Central memory CD4-positive, alpha-beta T cell (primary cell): ENCODE data around the gene PTHLH.

ENCODE experiments used
- DNase-seq: peaks from one replicate; pipeline ENCODE4 v3.0.0; 2022

PTHLH gene

GRCh38 chr12:27973487-27973890 is 956 bp upstream of the PTHLH start:
- DNase-seq = no peak

GRCh38 chr12:27971606-27972005 is 927 bp downstream of the PTHLH start:
- DNase-seq = no peak

GRCh38 chr12:27971121-27971489 is 1.4 kb downstream of the PTHLH start:
- no peak for DNase-seq

- no peak for DNase-seq
Measured at GRCh38 chr12:27970401-27971120, 2.0 kb downstream of the PTHLH start.

- DNase-seq = peak; percentile 19
Measured at GRCh38 chr12:27969624-27970400, 2.7 kb downstream of the PTHLH start.

GRCh38 chr12:27968972-27969623 is 3.4 kb downstream of the PTHLH start:
- no peak for DNase-seq

GRCh38 chr12:27967551-27968054 is 4.9 kb downstream of the PTHLH start:
- DNase-seq = no peak

- DNase-seq = no peak
Measured at GRCh38 chr12:27966870-27967269, 5.7 kb downstream of the PTHLH start.

GRCh38 chr12:27965966-27966365 is 6.6 kb downstream of the PTHLH start:
- no peak for DNase-seq

GRCh38 chr12:27965411-27965810 is 7.1 kb downstream of the PTHLH start:
- DNase-seq = no peak

GRCh38 chr12:27964123-27964522 is 8.4 kb downstream of the PTHLH start:
- DNase-seq = no peak

- no peak for DNase-seq
Measured at GRCh38 chr12:27960821-27961220, 11.7 kb downstream of the PTHLH start.

- no peak for DNase-seq
Measured at GRCh38 chr12:27958675-27959074, 13.9 kb downstream of the PTHLH start.

GRCh38 chr12:27957366-27957765 is 15.2 kb downstream of the PTHLH start:
- no peak for DNase-seq

GRCh38 chr12:27953817-27954216 is 18.7 kb downstream of the PTHLH start:
- no peak for DNase-seq

GRCh38 chr12:27953348-27953747 is 19.2 kb downstream of the PTHLH start:
- DNase-seq = no peak

GRCh38 chr12:27952510-27952909 is 20.0 kb downstream of the PTHLH start:
- no peak for DNase-seq

- no peak for DNase-seq
Measured at GRCh38 chr12:27951898-27952297, 20.6 kb downstream of the PTHLH start.

GRCh38 chr12:27946421-27946820 is 26.1 kb downstream of the PTHLH start:
- no peak for DNase-seq

GRCh38 chr12:27940756-27941402 is 31.7 kb downstream of the PTHLH start:
- DNase-seq = peak; percentile 51

GRCh38 chr12:27940245-27940644 is 32.3 kb downstream of the PTHLH start:
- DNase-seq = no peak

GRCh38 chr12:27937768-27938167 is 34.8 kb downstream of the PTHLH start:
- DNase-seq = no peak

GRCh38 chr12:27936196-27936595 is 36.3 kb downstream of the PTHLH start:
- no peak for DNase-seq
